HFFc6 (cell line): ENCODE results near the gene AARS2. TPM values are rescaled to one million over a fixed set of nuclear protein-coding genes. Genes with fewer than 3 reads are reported as not detected.

ENCODE experiments used
- DNase-seq: peaks from one replicate; pipeline ENCODE4 v3.0.0-alpha.2; 2018
- H3K27ac Mint-ChIP-seq: 2 replicates; pipeline ENCODE4 v1.8.0; 2020; ENCODE audit warnings: mild to moderate bottlenecking, mixed read lengths
- H3K27me3 Mint-ChIP-seq: 2 replicates; pipeline ENCODE4 v1.8.0; 2021; ENCODE audit warnings: mild to moderate bottlenecking, moderate library complexity, mixed read lengths; ENCODE audit not compliant: insufficient read depth
- H3K36me3 Mint-ChIP-seq: 2 replicates; pipeline ENCODE4 v1.8.0; 2021; ENCODE audit warnings: low read depth, mixed read lengths
- H3K4me1 Mint-ChIP-seq: 2 replicates; pipeline ENCODE4 v1.8.0; 2020; ENCODE audit warnings: low read depth, mixed read lengths
- H3K4me3 Mint-ChIP-seq: 2 replicates; pipeline ENCODE4 v1.8.0; 2020; ENCODE audit warnings: mild to moderate bottlenecking, moderate library complexity, mixed read lengths
- H3K9me3 Mint-ChIP-seq: 2 replicates; pipeline ENCODE4 v1.8.0; 2020; ENCODE audit warnings: mild to moderate bottlenecking, mixed read lengths
- CTCF ChIP-seq: fragments of 200-600 bp; sonication (generic); IDR thresholded peaks from 2 replicates; pipeline ENCODE4 v1.5.0; 2021; ENCODE audit warnings: antibody characterized with exemption, mild to moderate bottlenecking
- total RNA-seq, 6 experiments: library from RNA; stranded (reverse); fragmentation: NEBNext Ultra II Directional; extraction: Animal tissue kit (Norgen Biotek cat#: 25700); gene quantifications; 2 replicates in 1 of 6; 3 replicates in 5 of 6; pipeline ENCODE4 v1.2.3, GENCODE V29; 2021

AARS2 gene
- total RNA-seq, 6 experiments from 2014 or later = 8.8 to 11.5 (median 10.7) TPM

GRCh38 chr6:44269921-44270525 is 43.1 kb downstream of the AARS2 start, which contains the start of gene TMEM151B:
Gene TMEM151B (plus strand): TSS chr6:44270450. CDS start chr6:44270743, 293 bp downstream.
- Mint-ChIP-seq H3K27ac (no peak within 1 kb of the TSS), H3K36me3 (no peaks in the 10 kb centered on the region), H3K9me3 (no peaks in the 10 kb centered on the region), H3K27me3 (peaks cover 37% of the 10 kb centered on the region), H3K4me3 (no peak within 1 kb of the TSS; the same call in 1 of the 2 replicates), H3K4me1 (no peaks in the 10 kb centered on the region)
- DNase-seq = no peak
- TF ChIP-seq CTCF = no peak

GRCh38 chr6:44269178-44269920 is 43.8 kb downstream of the AARS2 start:
- H3K4me3 Mint-ChIP-seq = no peak overlapping the region
- peaks cover 35% of the 10 kb centered on the region for H3K27me3 Mint-ChIP-seq
- no peak for DNase-seq
- TF ChIP-seq CTCF = no peak
- no peaks in the 10 kb centered on the region for H3K36me3 Mint-ChIP-seq
- no peak overlapping the region for H3K27ac Mint-ChIP-seq
- H3K4me1 Mint-ChIP-seq = peaks cover 6% of the 10 kb centered on the region
- no peaks in the 10 kb centered on the region for H3K9me3 Mint-ChIP-seq

- DNase-seq = no peak
- no peaks in the 10 kb centered on the region for H3K36me3 Mint-ChIP-seq
- peaks cover 31% of the 10 kb centered on the region for H3K27me3 Mint-ChIP-seq
- TF ChIP-seq CTCF = peak; percentile 95
- H3K4me1 Mint-ChIP-seq = peaks cover 17% of the 10 kb centered on the region
- no peak overlapping the region for H3K4me3 Mint-ChIP-seq
- no peaks in the 10 kb centered on the region for H3K9me3 Mint-ChIP-seq
- H3K27ac Mint-ChIP-seq = no peak overlapping the region
Observed at GRCh38 chr6:44268095-44268628, 45.0 kb downstream of the AARS2 start.

- TF ChIP-seq CTCF = no peak
- Mint-ChIP-seq H3K9me3 (no peaks in the 10 kb centered on the region), H3K27ac (no peak overlapping the region), H3K4me1 (peaks cover 26% of the 10 kb centered on the region), H3K36me3 (no peaks in the 10 kb centered on the region), H3K27me3 (peaks cover 25% of the 10 kb centered on the region), H3K4me3 (no peak overlapping the region)
- DNase-seq = no peak
Observed at GRCh38 chr6:44267252-44267651, 45.9 kb downstream of the AARS2 start.

GRCh38 chr6:44266347-44266746 is 46.8 kb downstream of the AARS2 start:
- Mint-ChIP-seq H3K27me3 (peaks cover 20% of the 10 kb centered on the region), H3K9me3 (no peaks in the 10 kb centered on the region), H3K27ac (no peak overlapping the region), H3K4me1 (peaks cover 27% of the 10 kb centered on the region), H3K4me3 (no peak overlapping the region), H3K36me3 (no peaks in the 10 kb centered on the region)
- DNase-seq = no peak
- no peak for TF ChIP-seq CTCF
